PFSK-1 (cell line): Measurements from ENCODE around the gene TNRC6A.

Source experiments
- FOXP2 ChIP-seq: optimal IDR thresholded peaks from 2 replicates; pipeline ENCODE3; 2011; ENCODE audit warnings: borderline replicate concordance, control low read depth, inconsistent platforms; ENCODE audit not compliant: insufficient read depth; ENCODE audit errors: extremely low read length, extremely low read depth
- POLR2AphosphoS5 ChIP-seq: IDR thresholded peaks from 2 replicates; pipeline ENCODE4 v1.6.1; 2012; ENCODE audit warnings: low read depth, mild to moderate bottlenecking, control low read depth, low read length, moderate library complexity
- SIN3A ChIP-seq: IDR thresholded peaks from 2 replicates; pipeline ENCODE4 v1.6.1; 2012; ENCODE audit warnings: mild to moderate bottlenecking, low read length, moderate library complexity, borderline replicate concordance; ENCODE audit not compliant: insufficient read depth
- TAF1 ChIP-seq: IDR thresholded peaks from 2 replicates; pipeline ENCODE4 v1.6.1; 2012; ENCODE audit warnings: low read length, control low read depth, borderline replicate concordance; ENCODE audit not compliant: insufficient read depth
- TF ChIP-seq, protein P1 (sequence below), 2 experiments: IDR thresholded peaks; 2 replicates each; pipeline versions ENCODE4 v1.6.1 to v1.8.0; 2011 to 2012; ENCODE audit warnings: low read depth in 2 of 2, low read length in 2 of 2, control low read depth in 1 of 2, inconsistent platforms in 1 of 2, mild to moderate bottlenecking in 1 of 2, moderate library complexity in 1 of 2; ENCODE audit not compliant: insufficient read depth in 1 of 2

TNRC6A gene

DNA sequence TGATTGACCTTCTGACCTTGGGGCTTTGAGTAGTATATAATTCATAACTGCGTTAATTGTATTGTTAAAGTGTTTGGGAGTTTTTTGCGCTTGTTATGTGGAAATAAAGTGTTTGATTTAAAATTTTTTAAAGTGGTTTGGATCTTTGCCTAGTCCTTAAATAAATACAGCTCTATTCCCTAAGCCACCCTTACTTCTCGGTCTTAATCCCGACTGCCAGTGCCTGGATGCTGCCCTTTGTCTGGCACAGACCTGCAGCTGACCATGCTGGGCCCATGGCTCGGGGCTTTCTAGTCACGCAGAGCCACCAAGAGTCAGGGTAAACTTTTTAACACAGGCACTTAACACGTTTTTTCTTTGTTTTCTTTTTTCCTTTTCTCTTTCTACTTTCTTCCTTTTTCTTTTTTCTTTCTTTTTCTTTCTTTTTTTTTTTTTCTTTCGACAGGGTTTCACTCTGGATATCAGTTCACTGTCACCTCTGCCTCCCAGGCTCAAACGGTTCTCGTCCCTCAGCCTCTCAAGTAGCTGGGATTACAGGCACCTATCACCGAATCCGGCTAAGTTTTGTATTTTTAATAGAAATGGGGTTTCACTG, 96.7 kb downstream of the TNRC6A start:
- TF ChIP-seq SIN3A (no peak), FOXP2 (no peak), TAF1 (no peak), POLR2AphosphoS5 (no peak)
- TF ChIP-seq, protein P1, sequence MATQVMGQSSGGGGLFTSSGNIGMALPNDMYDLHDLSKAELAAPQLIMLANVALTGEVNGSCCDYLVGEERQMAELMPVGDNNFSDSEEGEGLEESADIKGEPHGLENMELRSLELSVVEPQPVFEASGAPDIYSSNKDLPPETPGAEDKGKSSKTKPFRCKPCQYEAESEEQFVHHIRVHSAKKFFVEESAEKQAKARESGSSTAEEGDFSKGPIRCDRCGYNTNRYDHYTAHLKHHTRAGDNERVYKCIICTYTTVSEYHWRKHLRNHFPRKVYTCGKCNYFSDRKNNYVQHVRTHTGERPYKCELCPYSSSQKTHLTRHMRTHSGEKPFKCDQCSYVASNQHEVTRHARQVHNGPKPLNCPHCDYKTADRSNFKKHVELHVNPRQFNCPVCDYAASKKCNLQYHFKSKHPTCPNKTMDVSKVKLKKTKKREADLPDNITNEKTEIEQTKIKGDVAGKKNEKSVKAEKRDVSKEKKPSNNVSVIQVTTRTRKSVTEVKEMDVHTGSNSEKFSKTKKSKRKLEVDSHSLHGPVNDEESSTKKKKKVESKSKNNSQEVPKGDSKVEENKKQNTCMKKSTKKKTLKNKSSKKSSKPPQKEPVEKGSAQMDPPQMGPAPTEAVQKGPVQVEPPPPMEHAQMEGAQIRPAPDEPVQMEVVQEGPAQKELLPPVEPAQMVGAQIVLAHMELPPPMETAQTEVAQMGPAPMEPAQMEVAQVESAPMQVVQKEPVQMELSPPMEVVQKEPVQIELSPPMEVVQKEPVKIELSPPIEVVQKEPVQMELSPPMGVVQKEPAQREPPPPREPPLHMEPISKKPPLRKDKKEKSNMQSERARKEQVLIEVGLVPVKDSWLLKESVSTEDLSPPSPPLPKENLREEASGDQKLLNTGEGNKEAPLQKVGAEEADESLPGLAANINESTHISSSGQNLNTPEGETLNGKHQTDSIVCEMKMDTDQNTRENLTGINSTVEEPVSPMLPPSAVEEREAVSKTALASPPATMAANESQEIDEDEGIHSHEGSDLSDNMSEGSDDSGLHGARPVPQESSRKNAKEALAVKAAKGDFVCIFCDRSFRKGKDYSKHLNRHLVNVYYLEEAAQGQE (IDR thresholded peaks at IDR 0.05; ENCODE audit: insufficient read depth in 1 of 2, low read depth in 2 of 2, low read length in 2 of 2), result no peak

DNA sequence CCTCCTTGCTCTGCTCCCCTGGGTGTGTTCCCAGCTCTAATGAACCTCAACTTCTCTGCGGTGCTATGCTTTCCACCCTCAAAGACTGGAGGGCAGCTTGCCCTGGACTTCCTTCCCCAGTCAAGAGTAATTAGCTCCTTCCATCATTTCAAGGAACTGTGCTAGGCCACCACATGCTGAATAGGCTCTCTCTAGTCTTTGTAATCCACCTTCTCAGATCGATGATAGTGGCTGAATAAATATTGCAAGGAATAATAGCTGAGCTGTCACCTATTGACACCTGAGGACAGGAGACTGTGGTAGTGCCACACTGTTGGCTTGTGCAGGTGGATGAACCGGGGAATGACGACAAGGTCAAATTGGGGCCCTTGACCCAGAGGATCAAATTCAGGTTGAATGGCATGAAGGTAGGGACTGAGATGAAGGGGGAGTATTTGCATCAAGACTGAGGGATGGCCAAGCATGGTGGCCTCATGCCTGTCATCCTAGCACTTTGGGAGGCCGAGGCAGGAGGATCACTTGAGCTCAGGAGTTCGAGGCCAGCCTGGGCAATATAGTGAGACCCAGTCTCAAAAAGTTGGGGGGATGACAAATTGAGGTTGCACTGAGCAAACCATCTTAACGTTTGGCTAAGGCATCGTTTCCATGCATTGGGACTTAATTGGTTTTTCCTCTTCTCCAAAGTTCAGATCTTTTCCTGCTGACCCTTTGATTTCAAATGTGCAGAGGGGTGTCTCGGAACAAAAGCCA, 97.5 kb downstream of the TNRC6A start:
- TF ChIP-seq POLR2AphosphoS5 (no peak), SIN3A (no peak), TAF1 (no peak), FOXP2 (no peak)
- TF ChIP-seq, protein P1 (IDR thresholded peaks at IDR 0.05; ENCODE audit: insufficient read depth in 1 of 2, low read depth in 2 of 2, low read length in 2 of 2), result no peak

DNA sequence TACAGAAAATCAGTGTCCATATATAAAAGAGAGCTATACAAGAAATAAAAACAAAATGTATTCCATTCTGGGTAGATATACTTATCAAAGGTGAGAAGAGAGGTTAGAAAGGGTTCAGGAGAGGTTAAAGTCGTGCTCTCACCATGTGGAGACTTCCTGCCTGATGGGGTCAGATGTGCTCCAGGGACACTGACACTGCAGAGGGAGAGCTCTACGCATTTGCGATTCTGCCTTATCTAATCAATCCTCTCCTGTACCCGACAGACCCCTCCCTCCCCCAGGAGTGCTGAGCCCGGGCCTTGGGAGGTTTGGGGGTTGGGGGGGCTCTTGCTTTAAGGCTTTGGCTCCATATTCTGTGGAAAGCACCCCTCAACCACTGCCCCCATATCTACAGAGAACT, 99.7 kb downstream of the TNRC6A start:
- TF ChIP-seq, protein P1 (IDR thresholded peaks at IDR 0.05; ENCODE audit: insufficient read depth in 1 of 2, low read depth in 2 of 2, low read length in 2 of 2), result no peak
- no peak for TF ChIP-seq FOXP2
- TF ChIP-seq TAF1, result no peak
- no peak for TF ChIP-seq SIN3A
- no peak for TF ChIP-seq POLR2AphosphoS5

DNA sequence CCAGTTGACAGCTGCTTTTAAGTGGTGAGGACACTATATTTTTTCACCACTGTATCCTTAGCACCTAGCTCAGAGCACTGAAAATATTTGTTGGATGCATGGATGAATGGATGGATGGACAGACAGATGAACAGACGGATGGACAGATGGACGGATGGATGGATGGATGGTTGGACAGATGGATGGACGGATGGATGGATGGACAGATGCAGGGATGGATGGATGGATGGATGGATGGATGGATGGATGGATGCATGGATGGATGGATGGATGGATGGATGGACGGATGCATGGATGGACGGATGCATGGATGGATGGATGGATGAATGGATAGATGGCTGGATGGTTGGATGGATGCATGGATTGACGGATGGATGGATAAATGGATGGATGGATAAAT, 103.9 kb downstream of the TNRC6A start:
- TF ChIP-seq, protein P1 (IDR thresholded peaks at IDR 0.05; ENCODE audit: insufficient read depth in 1 of 2, low read depth in 2 of 2, low read length in 2 of 2), result no peak
- TF ChIP-seq SIN3A, result no peak
